ENCODE data around the gene CDK11B. TPM values are rescaled to one million over a fixed set of nuclear protein-coding genes. Genes with fewer than 3 reads are reported as not detected.

The CDK11B gene
- total and polyA plus RNA-seq, 2 of the 8 experiments (the other 6 are each of a cell fraction or from before 2014, with no cell fraction given) = 11.1 to 31.9 TPM

- H4K8ac ChIP-seq (ENCODE audit: extremely low read depth, insufficient read depth, low read length) = no peak overlapping the region
- peaks cover 0 to 10% (median 5%) of the 10 kb centered on the region in 4 experiments; a peak in 5 of 7 replicates for H3K4me1 ChIP-seq (replicated peaks in 1 of 4; ENCODE audit: control insufficient read depth in 3 of 4, insufficient read depth in 4 of 4, low read length in 3 of 4)
- no peak overlapping the region for H3K4me2 ChIP-seq (ENCODE audit: insufficient read depth in 1 of 2, low read depth in 2 of 2, low read length in 2 of 2)
- no peak overlapping the region for H3K9ac ChIP-seq (replicated peaks in 1 of 4; ENCODE audit: extremely low read depth in 1 of 4, low read depth in 3 of 4, low read length in 3 of 4)
- H2BK15ac ChIP-seq (ENCODE audit: low read length) = no peak overlapping the region
- no peak overlapping the region for H3K4ac ChIP-seq (replicated peaks; ENCODE audit: insufficient read length, low read depth, low read length)
- H2BK120ac ChIP-seq (replicated peaks; ENCODE audit: low read depth, low read length) = no peak overlapping the region
- H3K79me1 ChIP-seq (ENCODE audit: low read depth, low read length) = no peaks in the 10 kb centered on the region
- no peak overlapping the region for H2BK20ac ChIP-seq (ENCODE audit: low read length)
- H3K4me3 ChIP-seq (ENCODE audit: extremely low read depth in 1 of 4, insufficient read depth in 2 of 4, low read depth in 3 of 4, low read length in 4 of 4) = no peak overlapping the region
- H3K23ac ChIP-seq (ENCODE audit: insufficient read length) = no peak overlapping the region
- DNase-seq (ENCODE audit: low read depth in 1 of 2, low spot score in 2 of 2) = no peak
- peaks cover 16% of the 10 kb centered on the region; the same call in 1 of the 2 replicates for H3K23me2 ChIP-seq (ENCODE audit: low read depth, low read length)
- H2AK5ac ChIP-seq (ENCODE audit: low read depth, low read length) = no peak overlapping the region
- H4K91ac ChIP-seq (replicated peaks; ENCODE audit: insufficient read length, low read length) = no peak overlapping the region
- TF ChIP-seq SP4 (IDR thresholded peaks at IDR 0.05; ENCODE audit: low read length) = no peak
- TF ChIP-seq CBX8 (IDR thresholded peaks at IDR 0.05; ENCODE audit: borderline replicate concordance, low read depth, low read length) = no peak
- TF ChIP-seq EZH2 (IDR thresholded peaks at IDR 0.05; ENCODE audit: low read depth, low read length, severe bottlenecking) = no peak
- TF ChIP-seq CTBP2 (IDR thresholded peaks at IDR 0.05; ENCODE audit: borderline replicate concordance, insufficient read depth, insufficient read length, low read length) = no peak
- no peak for TF ChIP-seq HDAC6 (IDR thresholded peaks at IDR 0.05; ENCODE audit: low read depth, low read length)
- no peak for TF ChIP-seq BCL11A (IDR thresholded peaks at IDR 0.05; ENCODE audit: low read depth in 2 of 2, low read length in 2 of 2)
- no peak for TF ChIP-seq ATF3 (IDR thresholded peaks at IDR 0.05; ENCODE audit: insufficient read depth, low read depth, low read length)
- no peak for TF ChIP-seq GTF2F1 (IDR thresholded peaks at IDR 0.05; ENCODE audit: borderline replicate concordance, low read depth, low read length)
- TF ChIP-seq USF2 (IDR thresholded peaks at IDR 0.05; ENCODE audit: low read length) = no peak
- no peak overlapping the region for H2AFZ ChIP-seq (ENCODE audit: low read length)
- no peaks in the 10 kb centered on the region for H3K79me2 ChIP-seq (ENCODE audit: control insufficient read depth in 1 of 2, insufficient read depth in 2 of 2, low read length in 2 of 2)
- H2BK12ac ChIP-seq (ENCODE audit: low read depth, low read length) = no peak overlapping the region
- H2BK5ac ChIP-seq (ENCODE audit: low read depth, low read length) = no peak overlapping the region
- peaks cover 13 to 28% (median 22%) of the 10 kb centered on the region in 4 experiments for H3K27me3 ChIP-seq (replicated peaks in 1 of 4; ENCODE audit: control insufficient read depth in 3 of 4, extremely low read depth in 1 of 4, insufficient read depth in 3 of 4, low read length in 3 of 4)
- FAIRE-seq = no peak
- ChIA-PET CTCF (ENCODE audit: partially characterized antibody) (interaction anchor here (1.4 to 2.0 kb wide), 3 partner anchors 10 to 17 kb away, joined by 3 to 8 read pairs (median 7); no protein-coding TSS in a partner anchor), POLR2A (ENCODE audit: partially characterized antibody) (interaction anchor here (1.4 to 2.5 kb wide), 4 partner anchors 11 to 28 kb away, joined by 3 to 14 read pairs (median 8); partner anchors contain the start of gene MIB2)
- no peak overlapping the region for H3K18ac ChIP-seq (ENCODE audit: extremely low read depth, low read length)
- WGBS, 2 experiments (ENCODE audit: extremely low coverage in 1 of 2, insufficient coverage in 1 of 2, insufficient read length in 1 of 2, insufficient replicate concordance in 2 of 2, low coverage in 1 of 2, low lambda C conversion rate in 2 of 2, missing lambda C conversion rate in 1 of 2) = 80% methylated on average over 11 of the region's 13 CpGs; no CpG with 5 or more reads in 1 of the 2 experiments
- no peaks in the 10 kb centered on the region for H3K36me3 ChIP-seq (ENCODE audit: control insufficient read depth in 2 of 4, insufficient read depth in 4 of 4, low read length in 3 of 4)
- no peak overlapping the region for H3K56ac ChIP-seq (replicated peaks; ENCODE audit: insufficient read length, low read depth, low read length)
- no peak overlapping the region for H3K27ac ChIP-seq (ENCODE audit: low read depth, low read length)
- H4K5ac ChIP-seq (ENCODE audit: insufficient read length, low read depth, low read length) = no peak overlapping the region
- H3K9me3 ChIP-seq (ENCODE audit: insufficient read depth in 2 of 2, low read depth in 1 of 2, low read length in 1 of 2) = no peaks in the 10 kb centered on the region
- H3K14ac ChIP-seq (ENCODE audit: insufficient read length) = no peak overlapping the region
- peaks cover 0 to 2% of the 10 kb centered on the region in 2 experiments for H4K20me1 ChIP-seq (replicated peaks in 1 of 2; ENCODE audit: control insufficient read depth in 1 of 2, insufficient read depth in 2 of 2, low read length in 2 of 2)
Measured at GRCh38 chr1:1603671-1604373, 55.0 kb downstream of the CDK11B start.
